Stimulated activated CD4-positive, alpha-beta T cell treated with anti-CD3 and anti-CD28 coated beads, TNF-alpha, amount 100 ng/mL, for 24 hours (primary cell): Measurements from ENCODE around the gene RABGEF1.
"Not testable (repeated sequence)": the region's sequence is repeated elsewhere in the genome, so short reads cannot be mapped to it uniquely, and the experiment has no call there.

Source experiments
- DNase-seq, 3 experiments: peaks; one replicate each; pipeline ENCODE4 v3.0.0-alpha.2; 2020; ENCODE audit warnings: low read depth in 3 of 3

Gene RABGEF1

DNA sequence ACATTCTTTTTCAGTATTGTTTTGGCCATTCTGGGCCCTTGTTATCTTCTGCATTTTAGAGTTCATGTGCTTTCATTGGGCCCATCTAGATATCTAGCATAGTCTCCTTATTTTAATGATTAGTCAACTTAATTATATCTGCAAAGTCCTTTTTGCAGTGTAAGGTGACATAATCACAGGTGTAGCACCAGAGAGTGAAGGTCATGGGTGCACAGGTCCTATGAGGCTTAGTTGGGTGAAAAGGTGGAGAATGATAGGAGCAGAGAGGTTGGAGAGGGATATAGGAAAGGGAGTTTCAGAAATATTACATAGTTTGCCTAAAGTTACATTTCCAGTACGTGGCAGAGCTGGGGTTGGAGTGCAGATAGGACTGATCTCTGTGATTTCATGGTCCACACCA, 24.4 kb downstream of the RABGEF1 start:
- DNase-seq = not testable (repeated sequence)

DNA sequence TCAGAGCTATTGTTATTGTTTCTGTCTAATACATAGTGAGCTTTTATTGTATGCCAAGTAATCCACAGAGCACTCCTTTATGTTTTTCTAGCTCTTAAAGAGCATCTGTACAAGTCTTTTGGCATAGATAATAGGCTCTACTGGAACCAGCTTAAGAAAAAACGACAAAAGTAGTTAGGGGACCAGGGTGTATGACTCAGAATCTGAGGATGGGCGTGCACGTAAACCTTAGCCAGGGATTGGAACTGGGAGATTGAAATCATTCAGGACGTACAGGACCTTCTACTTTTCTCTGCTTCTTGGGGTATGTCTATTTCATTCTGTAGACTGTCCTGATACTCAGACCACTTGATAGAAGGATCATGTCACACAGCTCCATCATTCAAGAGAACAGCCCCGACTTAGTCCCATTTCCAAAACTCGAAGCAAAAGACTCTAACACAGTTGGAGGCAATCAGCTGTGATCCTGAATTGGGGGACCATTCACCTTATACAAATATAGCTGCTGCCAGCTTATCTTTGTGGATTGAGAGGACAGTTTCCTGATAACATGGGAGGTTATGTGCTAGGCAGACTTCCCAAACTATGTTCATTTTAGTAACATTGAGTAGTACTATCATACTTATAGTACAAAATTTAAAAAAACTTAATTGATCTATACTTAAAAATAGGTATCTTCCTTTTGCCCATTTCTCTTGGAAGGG, 24.9 kb downstream of the RABGEF1 start:
- DNase-seq = not testable (repeated sequence)

DNA sequence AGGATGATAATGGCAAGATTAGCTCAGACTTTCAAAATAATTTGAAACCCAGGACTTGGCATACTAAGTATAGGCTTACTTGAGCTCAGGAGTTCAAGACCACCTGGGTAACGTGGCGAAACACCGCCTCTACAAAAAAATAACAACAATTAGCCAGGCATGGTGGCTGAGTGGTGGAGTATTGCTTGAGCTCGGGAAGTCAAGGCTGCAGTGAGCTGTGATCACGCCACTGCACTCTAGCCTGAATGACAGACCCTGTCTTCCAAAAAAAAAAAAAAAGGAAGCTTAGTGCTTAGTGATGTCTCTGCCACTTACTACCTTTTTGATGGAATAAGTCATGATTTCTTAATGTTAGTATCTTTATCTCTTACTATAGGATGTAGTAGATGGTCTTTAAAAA, 25.5 kb downstream of the RABGEF1 start:
- no peak for DNase-seq

DNA sequence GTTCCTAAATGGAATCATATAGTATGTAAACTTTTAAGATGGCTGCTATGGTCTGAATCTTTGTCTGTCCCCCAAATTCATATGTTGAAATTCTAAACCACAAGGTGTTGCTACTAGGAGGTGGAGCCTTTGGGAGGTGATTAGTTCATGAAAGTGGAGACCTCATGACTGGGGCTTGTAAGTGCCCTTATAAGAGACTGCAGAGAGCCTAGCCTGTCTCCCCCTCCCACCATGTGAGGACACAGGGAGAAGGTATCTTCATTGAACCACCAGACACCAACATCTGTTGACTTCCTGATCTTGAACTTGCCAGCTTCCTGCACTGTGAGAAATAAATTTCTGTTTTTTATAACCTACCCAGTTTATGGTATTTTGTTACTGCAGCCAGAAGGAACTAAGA, 27.0 kb downstream of the RABGEF1 start:
- DNase-seq = not testable (repeated sequence)

DNA sequence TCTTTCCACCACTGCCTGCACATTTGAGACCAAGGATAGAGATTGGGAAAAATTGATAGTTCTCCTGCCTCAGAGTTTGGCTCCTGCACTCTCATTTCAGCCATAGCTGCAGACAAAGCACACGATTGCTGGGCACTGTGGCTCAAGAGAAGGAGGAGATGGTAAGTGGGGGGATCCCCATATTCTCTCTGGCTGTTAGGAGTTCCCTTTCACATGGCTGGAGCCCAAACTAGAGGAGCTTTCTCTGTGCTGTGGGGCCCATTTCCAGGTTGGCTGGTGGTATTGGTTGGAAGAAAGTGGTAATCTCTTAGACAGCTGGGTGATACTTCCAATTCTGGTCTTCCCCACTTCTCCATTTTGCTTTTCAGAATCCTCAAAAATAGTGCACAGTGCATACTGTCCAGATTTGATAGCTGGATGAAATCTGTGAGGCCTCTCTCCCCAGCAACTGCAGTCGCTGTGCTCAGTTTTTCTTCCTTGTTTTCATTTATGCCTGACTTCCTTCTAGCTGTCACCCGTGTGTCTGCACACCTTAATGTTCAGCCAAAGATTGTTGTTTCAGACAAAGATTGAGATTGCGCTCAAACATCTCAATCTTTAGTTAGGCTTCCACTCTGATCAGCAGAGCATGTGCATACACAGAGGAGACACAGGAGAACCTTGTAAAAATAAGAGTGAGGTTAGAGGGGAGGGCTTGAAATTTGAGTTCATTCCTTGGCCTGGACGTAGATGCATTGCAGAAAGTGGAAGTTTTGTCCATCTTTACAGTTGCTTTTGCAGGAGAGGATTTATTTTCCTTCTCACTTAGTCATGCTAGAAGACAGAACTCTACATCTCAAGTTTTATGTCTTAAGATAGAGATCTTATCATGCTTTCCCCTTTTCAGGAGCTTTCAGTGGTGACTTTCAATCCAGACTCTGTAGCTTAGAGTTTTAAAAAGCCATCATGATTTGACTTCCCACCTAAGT, 28.6 kb downstream of the RABGEF1 start:
- DNase-seq = no peak

DNA sequence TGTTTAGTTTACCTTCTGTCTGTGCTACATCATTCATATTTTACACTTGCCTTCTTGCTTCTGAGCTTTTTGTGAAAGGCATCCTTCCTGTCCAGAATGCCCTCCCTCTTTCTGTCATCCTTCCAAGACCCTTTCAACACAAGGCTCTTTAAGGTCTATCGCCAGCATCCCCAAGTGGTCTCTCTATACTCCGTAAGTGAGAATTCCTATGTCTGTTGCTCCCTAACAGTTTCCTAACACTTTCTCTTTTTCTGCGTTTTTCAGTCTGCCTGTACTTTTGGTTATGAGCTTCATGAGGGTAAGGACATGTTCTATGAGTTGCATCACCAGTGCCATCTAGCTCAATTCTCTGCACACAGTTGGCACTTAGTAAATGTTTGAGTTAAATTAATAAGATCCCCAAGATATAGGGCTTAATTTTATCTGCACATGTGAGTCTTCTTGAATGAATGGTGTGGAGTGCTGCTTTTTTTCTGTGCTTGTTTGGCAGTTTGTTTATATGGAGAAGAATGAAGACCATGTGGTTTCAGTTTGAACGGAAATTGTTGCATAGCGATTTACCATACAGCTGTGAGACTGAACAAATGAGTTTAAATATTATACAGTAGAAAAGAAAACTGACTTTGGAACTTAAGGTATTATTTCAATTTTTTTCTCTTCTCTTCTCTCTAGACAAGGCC, 29.4 kb downstream of the RABGEF1 start:
- DNase-seq = no peak

DNA sequence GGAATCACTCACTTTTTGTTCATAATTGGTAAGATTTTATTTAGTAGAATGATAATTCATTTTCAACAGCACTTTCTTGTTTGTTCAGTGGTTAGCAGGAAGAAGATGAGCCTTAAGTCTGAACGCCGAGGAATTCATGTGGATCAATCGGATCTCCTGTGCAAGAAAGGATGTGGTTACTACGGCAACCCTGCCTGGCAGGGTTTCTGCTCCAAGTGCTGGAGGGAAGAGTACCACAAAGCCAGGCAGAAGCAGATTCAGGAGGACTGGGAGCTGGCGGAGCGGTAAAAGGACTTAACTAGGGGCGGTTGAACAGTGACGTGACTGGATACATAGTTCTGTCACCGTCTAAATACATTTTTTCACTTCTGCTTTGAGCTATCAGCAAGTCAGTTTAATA, 31.3 kb downstream of the RABGEF1 start:
- DNase-seq = no peak

DNA sequence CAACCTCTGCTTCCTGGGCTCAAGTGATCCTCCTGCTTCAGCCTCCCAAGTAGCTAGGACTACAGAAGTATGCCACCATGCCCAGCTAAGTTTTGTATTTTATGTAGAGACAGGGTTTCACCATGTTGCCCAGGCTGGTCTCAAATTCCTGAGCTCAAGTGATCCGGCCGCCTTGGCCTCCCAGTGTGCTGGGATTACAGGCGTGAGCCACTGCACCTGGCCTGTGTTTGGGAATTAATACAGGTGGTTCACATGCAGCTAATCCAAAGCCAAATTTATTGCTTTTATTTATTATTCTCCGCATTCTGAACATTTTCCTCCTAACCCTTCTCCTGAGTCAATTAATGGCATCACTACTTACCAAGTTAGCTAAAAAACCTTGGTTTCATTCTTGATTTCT, 33.2 kb downstream of the RABGEF1 start:
- DNase-seq = not testable (repeated sequence)

DNA sequence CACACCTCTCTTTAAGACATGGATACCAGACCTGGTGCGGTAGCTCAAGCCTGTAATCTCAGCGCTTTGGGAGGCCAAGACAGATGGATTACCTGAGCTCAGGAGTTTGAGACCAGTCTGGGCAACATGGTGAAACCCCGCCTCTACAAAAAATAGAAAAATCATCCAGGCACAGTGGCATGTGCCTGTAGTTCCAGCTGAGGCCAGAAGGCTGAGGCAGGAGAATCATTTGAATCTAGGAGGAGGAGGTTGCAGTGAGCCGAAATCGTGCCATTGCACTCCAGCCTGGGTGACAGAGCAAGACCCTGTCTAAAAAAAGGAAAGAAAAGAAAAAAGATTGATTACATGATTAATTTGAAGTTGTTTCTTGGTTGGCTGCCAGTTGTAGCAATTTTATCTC, 35.9 kb downstream of the RABGEF1 start:
- DNase-seq = not testable (repeated sequence)

DNA sequence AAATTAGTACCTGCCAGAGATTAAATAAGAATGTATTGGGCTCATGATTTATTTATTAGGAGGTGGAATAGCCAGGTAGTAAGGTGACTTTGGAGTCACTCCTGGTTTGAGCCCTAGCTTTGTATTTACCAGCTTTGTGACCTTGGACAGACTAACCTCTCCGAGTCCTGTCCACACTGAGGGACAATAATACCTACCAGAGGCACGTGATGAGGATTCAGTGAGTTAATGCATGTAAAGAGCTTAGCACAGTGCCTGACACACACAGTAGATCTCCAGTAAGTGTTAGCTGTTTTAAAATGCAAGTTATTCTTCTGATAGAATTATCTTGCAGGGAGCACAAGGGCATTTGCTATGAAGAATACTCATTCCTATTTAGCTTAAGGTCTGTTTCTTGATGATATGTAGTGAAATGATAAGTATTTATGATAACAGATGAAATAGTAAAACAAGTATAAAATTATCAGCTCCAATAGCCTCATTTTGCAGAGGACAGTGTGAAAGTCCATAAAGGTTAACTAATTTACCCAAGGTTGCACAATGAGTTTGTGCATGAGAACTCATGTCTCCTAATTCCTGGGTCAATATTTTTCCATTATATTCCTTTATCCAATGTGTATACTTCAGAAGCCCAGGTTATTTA, 36.4 kb downstream of the RABGEF1 start:
- DNase-seq = no peak

DNA sequence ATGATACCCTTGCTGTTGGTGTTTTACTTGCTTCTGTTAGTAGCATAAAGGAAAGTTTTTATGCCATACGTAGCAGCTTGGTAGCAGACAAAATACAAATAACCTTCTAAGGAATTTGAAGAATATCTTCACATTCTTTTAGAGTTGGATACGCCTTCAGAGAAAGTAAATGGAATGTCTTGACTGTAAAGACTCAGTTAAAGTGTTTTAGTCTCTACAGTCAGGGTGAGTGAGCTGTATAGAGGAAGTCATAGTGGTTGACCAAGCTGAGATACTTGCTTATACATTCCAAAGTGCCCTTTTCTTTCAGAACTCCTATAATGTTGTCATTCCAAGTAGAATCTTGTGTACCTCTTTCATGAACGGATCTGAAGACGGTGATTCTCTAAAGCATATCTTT, 37.7 kb downstream of the RABGEF1 start:
- DNase-seq = no peak

DNA sequence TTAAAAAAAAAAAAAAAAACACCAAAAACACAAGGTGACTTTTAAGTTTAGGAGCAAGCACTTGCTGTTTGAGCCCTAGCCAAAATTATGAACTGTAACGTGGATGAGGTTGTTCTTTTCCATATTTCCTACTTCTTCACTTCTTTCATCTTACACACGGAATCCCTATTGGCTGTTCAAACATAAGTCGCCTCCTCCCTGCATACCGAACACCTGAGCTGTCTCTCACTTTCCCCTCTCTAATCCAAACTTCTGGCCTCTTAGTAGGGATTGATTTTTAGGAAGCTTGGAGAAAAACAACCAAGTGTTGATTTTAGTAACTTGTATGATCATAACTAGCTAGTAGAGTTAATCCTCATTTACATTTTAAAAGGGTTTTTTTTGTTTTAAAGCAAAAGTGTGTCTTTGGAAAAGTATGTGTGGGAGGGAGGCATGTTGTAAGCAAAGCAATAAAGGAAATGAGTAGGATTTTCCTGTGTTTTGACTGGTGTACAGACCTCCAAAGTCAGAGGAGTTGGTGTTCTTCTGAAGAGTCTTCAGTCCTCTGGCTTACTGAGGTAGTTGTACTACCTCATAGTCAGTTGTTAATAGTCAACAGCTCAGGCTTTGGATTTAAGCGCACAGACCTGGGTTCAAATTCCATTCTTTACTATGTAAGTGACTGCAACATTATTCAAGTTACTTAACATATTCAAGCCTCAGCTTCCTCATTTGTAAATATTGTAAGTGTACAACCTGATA, 39.3 kb downstream of the RABGEF1 start:
- no peak for DNase-seq

DNA sequence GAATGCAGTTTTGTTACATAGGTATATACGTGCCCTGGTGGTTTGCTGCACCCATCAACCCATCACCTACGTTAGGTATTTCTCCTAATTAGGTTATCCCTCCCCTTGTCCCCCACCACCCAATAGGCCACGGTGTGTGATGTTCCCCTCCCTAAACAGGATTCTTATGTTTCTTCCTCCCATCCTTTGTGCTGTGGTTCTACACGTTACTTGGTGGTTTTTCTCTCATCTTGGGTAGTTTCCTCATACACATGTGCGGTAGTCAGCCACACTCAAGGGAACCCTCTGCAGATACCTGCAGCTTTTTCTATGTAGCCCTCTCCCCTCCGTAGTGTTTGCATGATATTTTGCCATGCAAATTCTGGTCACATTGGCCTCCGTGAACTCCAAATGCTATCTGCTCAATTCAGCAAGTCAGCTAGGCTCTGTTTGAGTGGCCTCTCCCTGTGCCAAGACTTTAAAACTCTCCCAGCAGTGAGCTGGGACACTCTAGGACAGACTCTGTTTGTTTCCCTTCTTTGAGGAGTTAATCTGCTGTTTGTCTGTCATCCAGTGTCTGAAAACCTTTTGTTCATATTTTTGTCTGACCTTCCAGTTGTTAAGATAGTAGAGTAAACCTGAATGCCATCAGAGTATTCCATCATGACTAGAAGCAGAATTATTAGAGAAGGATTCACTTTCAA, 41.0 kb downstream of the RABGEF1 start:
- DNase-seq = no peak

DNA sequence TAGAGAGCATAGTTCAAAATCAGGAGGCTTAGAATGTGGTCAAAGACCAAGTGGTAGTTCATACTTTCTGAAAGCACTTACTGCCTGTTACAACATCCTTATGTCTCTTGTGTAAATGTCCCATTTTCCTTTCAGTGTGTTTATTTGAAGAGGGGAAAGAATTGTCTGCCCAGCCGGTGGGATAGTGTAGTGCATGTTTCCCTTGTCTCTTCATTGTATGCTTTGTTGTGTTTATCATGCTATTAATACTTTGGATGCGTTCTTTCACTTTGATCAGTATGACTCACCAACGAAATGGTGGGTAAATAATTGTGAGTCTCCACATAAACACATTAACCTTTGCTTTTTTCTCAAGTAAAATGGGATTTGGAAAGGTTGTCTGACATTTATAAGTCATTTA, 42.3 kb downstream of the RABGEF1 start:
- not testable (repeated sequence) for DNase-seq

DNA sequence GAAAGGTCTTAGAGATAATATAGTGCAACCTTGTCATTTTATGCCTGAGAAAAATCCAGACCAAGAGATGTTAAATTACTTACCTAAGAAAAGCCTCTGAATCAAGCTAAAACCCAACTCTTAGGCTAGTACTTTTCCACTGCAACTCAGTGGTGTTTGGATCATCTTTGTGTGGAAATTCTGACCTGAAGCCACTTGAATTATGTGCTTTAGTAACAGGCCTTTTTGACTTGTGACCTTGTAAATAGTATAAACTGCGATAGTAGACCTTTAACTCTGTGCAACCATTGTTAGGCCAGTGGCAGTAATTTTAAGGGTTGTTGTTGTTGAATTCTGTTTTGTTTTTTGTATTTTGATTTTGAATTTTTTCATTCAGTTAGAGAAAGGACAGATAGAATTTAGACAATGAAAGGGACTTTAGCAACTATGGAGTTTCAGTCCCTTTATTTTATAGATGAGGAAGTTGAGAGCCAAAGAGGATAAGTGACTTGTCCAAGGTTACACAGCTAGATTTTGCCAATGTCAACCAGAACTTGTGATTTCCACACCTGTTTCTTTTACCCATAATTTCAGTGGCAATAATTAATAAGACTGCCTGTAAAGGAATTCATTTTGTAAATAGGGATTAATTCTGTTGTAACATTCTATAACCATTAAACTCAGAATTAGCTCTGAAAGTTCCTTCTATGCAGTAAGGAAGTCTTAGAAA, 43.5 kb downstream of the RABGEF1 start:
- DNase-seq = not testable (repeated sequence)

DNA sequence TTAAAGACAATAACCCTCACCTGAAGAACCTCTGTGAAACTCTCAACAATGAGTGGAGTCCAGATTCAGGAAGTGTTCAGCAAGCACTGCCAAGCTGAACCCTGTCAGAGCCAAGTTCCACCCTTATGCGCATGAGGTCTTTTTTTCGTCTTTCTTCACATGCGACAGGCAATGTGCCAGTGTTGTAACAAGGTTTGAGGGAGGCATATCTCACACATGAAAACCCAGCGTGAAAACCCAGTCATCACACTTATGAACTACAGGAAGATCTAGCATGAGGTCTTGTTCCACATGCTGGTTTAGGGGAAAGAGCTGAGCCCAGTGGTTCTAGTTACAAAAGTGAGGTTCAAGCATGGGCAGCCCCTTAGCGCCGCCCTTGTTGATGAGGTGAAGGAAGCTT, 49.7 kb downstream of the RABGEF1 start:
- no peak for DNase-seq

DNA sequence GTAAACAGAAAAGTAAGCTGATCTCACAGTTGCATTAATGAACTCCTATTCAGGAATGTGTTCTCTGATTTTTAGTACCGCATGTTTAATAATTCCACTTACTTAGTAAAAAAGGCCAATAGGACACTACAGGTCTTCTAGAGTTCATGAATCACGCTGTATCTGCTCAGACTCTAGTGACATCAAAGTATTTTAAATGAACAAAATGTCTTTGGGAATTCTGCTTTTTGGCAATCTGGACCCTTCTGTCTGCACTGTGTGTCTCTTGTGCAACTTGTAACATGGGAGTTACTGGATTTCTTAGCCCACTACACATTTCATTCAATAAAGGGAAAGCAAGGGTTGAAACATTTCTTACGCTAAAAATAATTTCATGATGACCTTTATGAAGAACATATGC, 50.2 kb downstream of the RABGEF1 start:
- no peak for DNase-seq

DNA sequence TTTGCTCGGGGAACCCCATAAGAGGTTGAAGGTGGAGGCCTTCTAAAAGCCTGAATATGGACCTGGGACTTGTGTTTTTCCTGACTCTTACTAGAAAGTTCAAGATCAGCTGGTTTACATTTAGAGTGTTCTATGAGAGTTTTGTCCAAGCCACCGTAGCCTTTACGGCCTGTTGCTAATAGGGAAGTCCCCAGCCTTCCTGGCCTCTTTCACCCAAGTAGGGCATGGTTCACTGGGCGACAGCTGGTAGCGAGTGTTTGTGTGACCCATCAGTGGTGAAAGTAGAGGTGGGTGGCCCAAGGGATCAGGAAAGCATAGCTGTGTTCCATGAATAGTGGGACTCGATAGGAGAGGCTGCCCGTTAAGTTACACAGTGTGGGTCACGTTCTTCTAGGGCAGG, 60.1 kb downstream of the RABGEF1 start:
- no peak for DNase-seq

DNA sequence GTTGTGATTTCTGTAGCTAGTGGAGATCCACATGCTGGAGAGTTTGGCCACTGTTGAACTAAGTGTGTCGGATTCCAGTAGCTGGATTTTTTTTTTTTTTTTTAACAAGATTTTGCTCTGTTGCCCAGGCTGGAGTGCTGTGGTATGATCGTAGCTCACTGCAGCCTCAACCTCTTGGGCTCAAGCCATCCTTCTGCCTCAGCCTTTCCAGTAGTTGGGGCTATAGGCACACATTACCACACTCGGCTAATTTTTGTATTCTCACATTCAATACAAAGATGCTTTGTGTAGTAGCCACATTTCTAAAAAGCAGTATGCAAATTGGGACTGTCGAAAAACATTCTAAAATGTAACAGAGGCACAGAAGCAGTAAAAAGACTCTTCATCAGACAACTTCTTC, 63.5 kb downstream of the RABGEF1 start:
- DNase-seq = no peak

DNA sequence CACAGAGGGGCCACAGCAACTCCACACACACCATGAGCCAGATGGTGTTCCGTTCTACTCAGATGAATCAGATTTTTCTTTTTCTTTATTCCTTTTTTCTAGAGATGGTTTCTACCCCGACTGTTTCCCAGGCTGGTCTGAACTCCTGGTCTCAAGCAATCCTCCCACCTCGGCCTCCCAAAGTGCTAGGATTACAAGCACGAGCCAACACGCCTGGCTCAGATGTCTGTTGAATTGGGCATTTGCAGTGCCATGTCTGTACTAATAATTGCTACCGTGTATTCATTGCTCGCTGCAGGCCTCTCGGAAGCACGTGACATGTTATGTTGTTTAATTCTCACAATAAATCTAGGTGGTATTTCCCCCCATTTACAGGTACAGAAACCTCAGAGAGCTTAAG, 67.2 kb downstream of the RABGEF1 start:
- DNase-seq = no peak
